ENCODE measurements around the gene FBXO15. TPM values are rescaled to one million over a fixed set of nuclear protein-coding genes. Genes with fewer than 3 reads are reported as not detected.

FBXO15 gene
- polyA plus RNA-seq, 4 donors: 1.0 to 7.4 (median 4.2) TPM

DNA sequence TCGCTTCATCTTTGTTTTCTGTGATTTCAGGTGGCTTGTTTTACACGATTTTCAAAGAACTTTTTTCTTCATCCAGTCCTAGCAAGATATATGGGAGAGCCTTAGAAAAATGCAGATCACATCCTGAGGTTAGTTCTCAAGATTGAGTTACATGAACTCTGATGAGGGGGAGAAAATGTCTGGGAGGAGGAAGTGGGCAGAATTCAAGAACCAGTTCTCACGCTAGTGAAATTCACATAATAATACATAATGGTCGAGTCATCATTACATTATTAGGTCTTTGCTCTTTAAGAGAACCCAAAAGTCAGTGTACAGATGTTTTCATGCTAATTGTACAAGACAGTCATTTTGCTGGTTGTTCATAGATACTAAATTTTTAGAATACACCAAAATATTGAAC is 7.6 kb upstream of the FBXO15 start:
- DNase-seq (ENCODE audit: low read depth in 4 of 4, low spot score in 3 of 4): no peak

DNA sequence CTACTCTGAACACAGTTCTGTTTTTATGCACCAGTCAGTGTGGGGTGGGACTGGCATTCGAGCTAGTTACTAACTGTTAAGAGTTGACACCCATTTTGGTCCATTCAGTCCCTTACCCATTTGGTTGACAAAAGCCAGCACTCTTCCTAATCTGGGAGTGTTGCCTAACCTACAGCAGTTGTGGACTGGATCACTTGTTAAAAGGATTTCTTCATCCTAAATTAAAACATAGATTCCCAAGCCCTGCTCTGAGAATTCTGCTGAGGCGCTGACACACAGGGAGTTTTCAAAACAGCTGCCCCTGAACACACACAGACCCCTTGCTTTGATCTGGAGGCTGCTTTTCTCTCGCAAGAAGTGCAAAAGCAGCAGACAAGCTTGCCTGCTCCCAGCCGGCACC is 7.1 kb upstream of the FBXO15 start:
- no peak for DNase-seq (ENCODE audit: low read depth in 4 of 4, low spot score in 3 of 4)

DNA sequence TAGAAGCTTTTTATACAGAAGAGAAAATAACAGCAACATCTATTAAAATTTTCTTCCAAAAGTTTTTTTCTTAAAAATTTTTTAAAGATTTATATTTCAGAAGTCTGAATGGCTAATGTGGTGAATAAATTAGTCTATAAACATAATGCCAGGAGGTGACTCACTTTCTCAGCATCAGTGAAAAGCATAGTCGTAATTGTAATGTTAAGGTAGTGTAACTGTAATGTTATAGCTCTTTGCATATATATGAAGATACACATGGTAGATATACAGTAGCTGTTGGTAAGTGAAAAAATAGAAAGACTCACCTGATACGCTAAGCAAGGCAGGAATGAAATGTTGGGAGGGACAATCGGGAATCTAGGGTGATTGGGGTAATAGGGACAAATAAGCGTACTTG is 6.2 kb upstream of the FBXO15 start:
- no peak for DNase-seq (ENCODE audit: low read depth in 4 of 4, low spot score in 3 of 4)

- DNase-seq (ENCODE audit: low read depth in 4 of 4, low spot score in 3 of 4): no peak
These were observed 5.7 kb upstream of the FBXO15 start for GRCh38 chr18:74153377-74153776.

- DNase-seq (ENCODE audit: low read depth in 4 of 4, low spot score in 3 of 4): no peak
These were observed 5.2 kb upstream of the FBXO15 start for GRCh38 chr18:74152857-74153256.

GRCh38 chr18:74152270-74152669 is 4.6 kb upstream of the FBXO15 start:
- DNase-seq (ENCODE audit: low read depth in 4 of 4, low spot score in 3 of 4): no peak

DNA sequence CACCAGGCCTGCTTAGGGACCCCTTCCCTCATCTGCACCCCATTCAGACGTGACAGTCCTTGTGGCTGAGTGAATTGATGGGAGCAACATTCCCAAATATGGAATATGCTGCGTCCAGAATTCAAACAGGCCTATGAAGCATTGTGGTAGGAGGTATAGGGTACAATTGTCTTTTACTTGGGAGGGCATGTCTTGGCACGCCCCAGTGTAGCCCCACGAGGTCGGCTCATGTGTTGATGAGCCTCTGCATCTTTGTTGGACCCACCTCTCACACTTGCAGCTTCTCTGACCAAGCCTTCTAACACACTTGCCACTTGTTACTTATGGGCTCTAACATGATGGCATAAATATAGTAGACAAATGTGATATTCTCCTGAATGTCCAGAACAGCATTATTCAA is 2.2 kb upstream of the FBXO15 start:
- DNase-seq (ENCODE audit: low read depth in 4 of 4, low spot score in 3 of 4): no peak

- DNase-seq (ENCODE audit: low read depth in 4 of 4, low spot score in 3 of 4): no peak
These were observed 973 bp upstream of the FBXO15 start for GRCh38 chr18:74148543-74149070.

DNA sequence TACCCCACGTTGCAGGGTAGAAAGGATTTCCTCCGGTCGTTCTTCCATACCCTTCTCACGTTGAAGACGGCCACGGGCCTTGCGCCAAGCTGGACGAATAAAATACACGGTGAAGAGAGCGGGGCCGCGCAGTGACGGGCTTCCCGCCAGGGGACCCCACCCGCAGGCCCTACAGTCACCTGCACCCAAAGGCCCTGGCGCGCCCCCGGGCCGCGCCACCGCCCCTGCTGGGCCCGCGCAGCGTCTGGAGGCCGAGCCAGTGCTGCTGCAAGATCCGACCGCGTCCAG is 199 bp downstream of the FBXO15 start:
- DNase-seq (ENCODE audit: low read depth in 4 of 4, low spot score in 3 of 4): peak in 1 of 4 donors; percentile 14

- no peak for DNase-seq (ENCODE audit: low read depth in 4 of 4, low spot score in 3 of 4)
These were observed 878 bp downstream of the FBXO15 start for GRCh38 chr18:74146756-74147155.

DNA sequence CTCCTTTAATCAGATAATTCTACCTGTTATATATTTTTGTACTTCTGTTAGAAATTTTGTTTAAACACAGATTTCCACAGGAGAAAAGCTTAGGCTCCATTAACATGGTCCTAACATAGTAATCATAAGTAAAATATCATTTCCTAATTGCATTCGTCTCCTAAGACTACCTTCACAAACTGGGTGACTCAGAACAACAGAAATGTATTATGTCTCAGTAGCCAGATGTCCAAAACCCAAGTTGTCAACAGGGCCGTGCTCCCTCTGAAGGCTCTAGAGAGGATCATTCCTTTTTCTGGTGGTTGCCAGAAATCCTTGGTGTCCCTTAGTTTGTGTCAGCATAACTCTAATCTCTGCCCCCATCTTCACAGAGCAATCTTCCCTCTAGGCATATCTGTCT is 5.4 kb downstream of the FBXO15 start:
- DNase-seq (ENCODE audit: low read depth in 4 of 4, low spot score in 3 of 4): no peak

DNA sequence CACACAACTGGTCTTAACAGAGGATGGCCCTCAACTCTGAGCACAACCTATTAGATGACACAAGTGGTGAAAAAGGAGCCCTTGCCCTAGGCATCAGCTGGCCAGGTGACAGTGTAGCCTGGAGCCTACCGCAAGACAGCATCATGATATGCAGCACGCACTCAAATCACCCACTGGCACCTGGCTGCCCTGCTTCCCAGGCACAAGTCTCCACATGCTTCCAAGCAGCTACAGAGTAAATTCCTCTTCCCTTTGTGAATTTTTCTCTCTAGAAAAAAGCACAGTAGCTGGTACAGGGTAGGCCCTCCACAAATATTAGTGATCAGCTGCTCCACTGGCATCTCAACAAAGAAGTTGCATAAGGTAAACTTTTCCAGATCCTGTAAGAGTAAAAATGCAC is 6.0 kb downstream of the FBXO15 start:
- DNase-seq (ENCODE audit: low read depth in 4 of 4, low spot score in 3 of 4): no peak

GRCh38 chr18:74140582-74140981 is 7.1 kb downstream of the FBXO15 start:
- no peak for DNase-seq (ENCODE audit: low read depth in 4 of 4, low spot score in 3 of 4)

DNA sequence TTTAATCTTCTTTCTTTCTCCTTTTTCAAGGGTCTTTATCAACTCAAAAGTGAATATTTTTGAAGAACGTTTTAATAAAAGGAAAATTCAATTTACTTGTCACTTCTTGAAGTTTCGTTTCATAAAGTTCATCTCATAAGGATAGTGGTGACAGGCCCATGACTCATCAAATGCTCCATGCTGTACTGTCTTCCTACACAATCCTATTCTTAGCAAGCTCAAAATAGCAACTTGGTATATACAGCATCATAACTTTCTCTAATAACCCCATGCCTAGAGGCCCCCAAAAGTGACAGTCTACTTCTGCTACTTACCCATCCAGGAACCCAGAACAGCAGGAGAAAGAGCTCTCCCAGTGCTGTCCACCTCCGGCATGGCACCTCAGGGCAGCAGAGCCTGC is 7.7 kb downstream of the FBXO15 start:
- no peak for DNase-seq (ENCODE audit: low read depth in 4 of 4, low spot score in 3 of 4)

- no peak for DNase-seq (ENCODE audit: low read depth in 4 of 4, low spot score in 3 of 4)
These were observed 8.2 kb downstream of the FBXO15 start for GRCh38 chr18:74139411-74139810.

DNA sequence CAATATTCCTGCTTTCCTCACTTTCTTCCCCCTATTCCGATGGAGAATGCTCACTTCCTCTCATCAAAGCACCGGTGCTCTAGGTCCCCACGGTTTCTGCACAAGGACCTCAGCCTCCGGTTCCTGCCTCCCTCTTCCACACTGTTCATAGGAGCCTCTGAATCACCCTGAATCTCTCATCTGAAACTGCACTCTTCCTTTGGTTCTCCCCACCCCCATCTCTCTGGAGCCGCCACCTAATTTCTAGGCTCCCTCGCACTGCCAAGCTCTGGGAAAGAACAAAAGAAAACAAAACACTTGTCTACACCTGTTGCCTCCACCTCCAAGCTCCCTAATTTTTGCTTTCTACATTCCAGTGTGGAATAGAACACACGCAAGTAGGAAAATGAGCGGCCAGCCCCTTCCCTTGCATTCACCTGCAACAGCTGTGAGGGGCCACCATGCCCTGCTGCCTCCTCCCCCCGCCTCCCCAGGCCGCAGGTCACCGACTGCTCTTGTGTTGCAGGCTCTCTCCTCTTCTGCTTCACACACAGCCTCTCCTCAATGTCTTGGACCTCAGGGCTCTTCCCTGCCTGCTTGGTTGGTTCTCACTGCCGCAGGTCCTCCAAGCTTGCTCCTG is 9.6 kb downstream of the FBXO15 start:
- DNase-seq (ENCODE audit: low read depth in 4 of 4, low spot score in 3 of 4): no peak

GRCh38 chr18:74132201-74132600 is 15.4 kb downstream of the FBXO15 start:
- DNase-seq (ENCODE audit: low read depth in 4 of 4, low spot score in 3 of 4): no peak

DNA sequence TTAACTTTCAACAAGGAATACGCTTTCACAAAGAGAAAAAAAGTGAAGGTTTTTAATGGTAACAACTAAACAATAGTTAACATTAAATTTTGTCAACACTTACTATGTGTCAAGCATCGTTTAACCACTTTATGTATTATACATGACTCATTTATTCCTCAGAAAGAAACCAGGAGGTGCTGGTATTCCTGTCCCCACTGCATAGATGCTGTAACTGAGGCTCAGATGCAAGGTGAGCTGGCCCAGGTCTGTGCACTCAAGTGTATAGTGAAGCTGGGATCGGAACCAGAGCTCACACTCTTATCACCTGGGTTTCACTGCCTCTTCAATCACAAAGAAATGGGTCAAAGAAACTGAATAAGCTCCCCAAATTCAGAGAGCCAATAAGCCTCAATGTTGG is 16.5 kb downstream of the FBXO15 start:
- DNase-seq (ENCODE audit: low read depth in 4 of 4, low spot score in 3 of 4): no peak

DNA sequence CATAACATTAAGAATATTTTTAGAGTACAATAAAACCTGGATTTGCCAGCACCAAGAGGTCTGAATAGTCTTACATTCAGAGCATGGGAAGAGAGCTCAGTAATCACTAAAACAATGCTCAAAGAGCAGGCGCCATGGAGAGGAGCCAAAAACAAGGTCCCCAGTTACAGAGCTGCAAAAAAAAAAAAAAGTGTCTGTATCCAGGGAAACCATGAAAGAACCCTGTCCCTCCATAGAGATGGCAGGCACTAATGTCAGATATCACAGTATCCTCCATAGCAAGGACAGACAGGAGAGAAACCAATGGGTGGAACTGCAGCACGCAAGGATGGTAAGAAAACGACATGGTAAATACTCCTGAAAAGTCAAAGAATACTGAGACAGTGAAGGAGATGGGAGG is 19.5 kb downstream of the FBXO15 start:
- no peak for DNase-seq (ENCODE audit: low read depth in 4 of 4, low spot score in 3 of 4)

DNA sequence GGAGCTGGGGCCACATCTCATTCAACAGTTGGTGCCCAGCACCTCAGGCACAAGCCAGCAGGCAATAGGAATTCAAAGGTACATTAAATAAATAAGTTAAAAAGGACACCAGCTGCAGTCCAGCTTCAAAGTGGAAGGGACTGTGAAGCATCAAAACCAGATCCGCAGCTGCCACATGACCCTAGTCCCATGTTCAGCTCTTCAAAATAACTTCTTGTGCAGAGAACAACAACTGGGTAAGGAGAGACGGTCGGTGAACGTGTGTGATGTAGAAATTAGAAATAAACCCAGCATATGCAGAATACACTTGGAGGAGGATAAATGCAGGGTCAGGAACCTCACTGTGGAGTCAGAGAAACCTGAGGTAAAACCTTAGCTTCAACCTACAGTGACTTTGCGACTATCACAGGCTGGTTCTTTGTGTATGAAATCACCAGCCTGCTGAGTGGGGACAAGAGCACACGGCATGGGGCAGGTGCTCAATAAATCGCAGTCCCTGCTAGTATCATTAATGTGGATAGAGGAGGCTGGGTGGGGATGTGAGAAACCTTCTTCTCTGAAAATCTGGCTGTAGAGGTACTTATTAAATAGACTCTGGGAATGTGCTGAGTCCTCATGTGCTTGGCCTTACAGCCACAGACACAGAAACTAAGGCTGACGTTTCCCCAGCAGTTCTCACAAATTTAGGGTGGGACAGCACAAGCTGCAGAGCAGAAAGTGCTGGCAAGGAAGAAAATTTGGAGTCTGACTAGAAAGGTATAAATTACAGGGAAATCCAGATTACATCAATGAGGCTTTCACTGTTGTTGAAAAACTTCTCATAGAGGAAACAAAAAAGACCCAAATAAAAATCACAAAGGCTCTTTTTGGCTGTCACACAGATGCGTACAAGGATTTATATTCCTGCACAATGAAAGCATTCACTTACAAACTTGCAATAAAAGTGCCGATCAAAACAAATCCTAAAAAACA is 20.7 kb downstream of the FBXO15 start:
- DNase-seq (ENCODE audit: low read depth in 4 of 4, low spot score in 3 of 4): no peak

GRCh38 chr18:74124642-74125041 is 23.0 kb downstream of the FBXO15 start:
- no peak for DNase-seq (ENCODE audit: low read depth in 4 of 4, low spot score in 3 of 4)

DNA sequence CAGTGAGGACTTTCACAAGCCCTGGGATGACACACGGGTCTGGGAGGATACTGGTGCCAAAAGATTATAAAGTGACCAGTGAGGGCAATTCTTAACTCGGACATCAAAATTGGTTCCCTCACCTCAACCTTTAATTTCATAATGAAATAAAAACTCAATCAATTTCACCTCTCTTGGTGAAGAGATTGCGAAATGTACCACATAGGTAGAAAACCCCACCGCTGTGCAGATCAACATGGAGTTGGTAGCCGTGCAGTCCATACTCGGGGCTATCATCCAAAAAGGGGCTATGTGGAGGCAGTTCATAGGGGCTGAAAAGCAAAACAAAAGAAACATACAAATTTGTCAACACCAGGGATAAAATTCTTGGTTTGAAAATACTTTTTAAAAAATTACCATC is 24.4 kb downstream of the FBXO15 start:
- DNase-seq (ENCODE audit: low read depth in 4 of 4, low spot score in 3 of 4): no peak
